Left cardiac atrium (tissue), 4 donors: Measurements from ENCODE around the gene GRAP2. TPM values are rescaled to one million over a fixed set of nuclear protein-coding genes. Genes with fewer than 3 reads are reported as not detected.

Experiments
- ATAC-seq, 2 donors: fragments of 200-7000 bp; cut with Tn5 transposase; one replicate each; pipeline ENCODE4 v1.9.1; 2020; ENCODE audit warnings: mild to moderate bottlenecking in 2 of 2, moderate library complexity in 2 of 2
- DNase-seq: peaks from one replicate; pipeline ENCODE4 v3.0.0-alpha.2; 2020
- intact Hi-C, 2 donors: fragments of 100-400 bp; cut with DNase I; formaldehyde crosslinking; loops; one replicate each; pipeline versions ENCODE4 v1.14.1 to v1.15.1; 2022 to 2023
- total RNA-seq, 2 donors: library from RNA; stranded (reverse); fragmentation: NEBNext Ultra II Directional; extraction: Animal tissue kit (Norgen Biotek cat#: 25700); gene quantifications; one replicate each; pipeline ENCODE4 v1.2.1, GENCODE V29; 2021
- donor health status: DM: no; HTN: yes; CAD: no.
- donor health status: DM: no; HTN: yes; CAD: no; lungs with severe emphysema.
- donor health status: DM: yes; HTN: yes; CAD: no.
- donor health status: Dilated cardiomyopathy.

The GRAP2 gene
- total RNA-seq, 2 donors from 2014 or later = 2.1 to 3.8 TPM

GRCh38 chr22:39955675-39956074 lies 54.8 kb downstream of the GRAP2 start:
- intact Hi-C loops = no loop called here
- ATAC-seq = no peak
- DNase-seq = no peak

- intact Hi-C loops = no loop called here
- DNase-seq = no peak
Observed at GRCh38 chr22:39956932-39957664, 56.2 kb downstream of the GRAP2 start.

GRCh38 chr22:39958009-39958711 lies 57.3 kb downstream of the GRAP2 start:
- intact Hi-C loops = no loop called here
- ATAC-seq (no peak), DNase-seq (no peak)

More at GRCh38 chr22:39956932-39957664, 56.2 kb downstream of the GRAP2 start:
- ATAC-seq = no peak

GRCh38 chr22:39958949-39959639 lies 58.2 kb downstream of the GRAP2 start:
- no peak for DNase-seq
- ATAC-seq = no peak
- intact Hi-C loops = no loop called here

GRCh38 chr22:39959640-39960447 lies 59.0 kb downstream of the GRAP2 start, which contains the start of gene TMA7B:
TSS of gene TMA7B (plus strand) at chr22:39960397. CDS start at chr22:39964375, 3,978 bp downstream.
- DNase-seq (peak; percentile 29), ATAC-seq (peak; percentile 75 to 81)
- intact Hi-C loops = no loop called here

GRCh38 chr22:39960791-39961746 lies 60.2 kb downstream of the GRAP2 start:
- intact Hi-C loops = no loop called here
- DNase-seq (no peak), ATAC-seq (peak; percentile 7 to 53)

GRCh38 chr22:39962071-39962470 lies 61.2 kb downstream of the GRAP2 start:
- ATAC-seq = no peak
- intact Hi-C loops = no loop called here

GRCh38 chr22:39965748-39966147 lies 64.9 kb downstream of the GRAP2 start:
- intact Hi-C loops = no loop called here
- ATAC-seq (no peak), DNase-seq (no peak)

More at GRCh38 chr22:39962071-39962470, 61.2 kb downstream of the GRAP2 start:
- DNase-seq = no peak

GRCh38 chr22:39966470-39966869 lies 65.6 kb downstream of the GRAP2 start:
- DNase-seq = no peak
- no peak for ATAC-seq
- intact Hi-C loops = no loop called here

GRCh38 chr22:39967103-39967829 lies 66.4 kb downstream of the GRAP2 start:
- no peak for DNase-seq
- ATAC-seq = no peak
- intact Hi-C loops = no loop called here

- peak; percentile 74 to 82 for ATAC-seq
- intact Hi-C loops = no loop called here
- DNase-seq = peak; percentile 28
Observed at GRCh38 chr22:39967996-39968972, 67.4 kb downstream of the GRAP2 start.

- DNase-seq (no peak), ATAC-seq (no peak)
- intact Hi-C loops = no loop called here
Observed at GRCh38 chr22:39970742-39971141, 69.9 kb downstream of the GRAP2 start.

- no peak for ATAC-seq
- intact Hi-C loops = no loop called here
- DNase-seq = no peak
Observed at GRCh38 chr22:39972641-39973040, 71.8 kb downstream of the GRAP2 start.

- DNase-seq (no peak), ATAC-seq (no peak)
- intact Hi-C loops = no loop called here
Observed at GRCh38 chr22:39973656-39974055, 72.8 kb downstream of the GRAP2 start.

- DNase-seq (no peak), ATAC-seq (no peak)
- intact Hi-C loops = no loop called here
Observed at GRCh38 chr22:39974065-39974464, 73.2 kb downstream of the GRAP2 start.

- DNase-seq (no peak), ATAC-seq (no peak)
- intact Hi-C loops = no loop called here
Observed at GRCh38 chr22:39979048-39979447, 78.2 kb downstream of the GRAP2 start.
